Measurements from ENCODE around the gene MTHFD2. TPM values are rescaled to one million over a fixed set of nuclear protein-coding genes. Genes with fewer than 3 reads are reported as not detected.
A peak's percentile ranks its signal among the peaks of the same experiment; 100 is the strongest.

The MTHFD2 gene
- total RNA-seq, 1 donor from 2014 or later: 101 TPM

- no peak for DNase-seq (ENCODE audit: low spot score)
- H3K79me2 ChIP-seq (ENCODE audit: low read depth): no peaks in the 10 kb centered on the region
- no peaks in the 10 kb centered on the region for H3K27me3 ChIP-seq
- no peaks in the 10 kb centered on the region for H4K20me1 ChIP-seq (ENCODE audit: low read depth)
- Mint-ChIP-seq H3K36me3 (no peaks in the 10 kb centered on the region), H3K4me3 (no peak overlapping the region), H3K9me3 (no peaks in the 10 kb centered on the region), H3K4me1 (no peaks in the 10 kb centered on the region), H3K27me3 (ENCODE audit: insufficient read depth, low read depth) (peaks cover 4% of the 10 kb centered on the region), H3K27ac (no peak overlapping the region)
- no peak for TF ChIP-seq EZH2 (IDR thresholded peaks at IDR 0.05)
- TF ChIP-seq, protein P1, sequence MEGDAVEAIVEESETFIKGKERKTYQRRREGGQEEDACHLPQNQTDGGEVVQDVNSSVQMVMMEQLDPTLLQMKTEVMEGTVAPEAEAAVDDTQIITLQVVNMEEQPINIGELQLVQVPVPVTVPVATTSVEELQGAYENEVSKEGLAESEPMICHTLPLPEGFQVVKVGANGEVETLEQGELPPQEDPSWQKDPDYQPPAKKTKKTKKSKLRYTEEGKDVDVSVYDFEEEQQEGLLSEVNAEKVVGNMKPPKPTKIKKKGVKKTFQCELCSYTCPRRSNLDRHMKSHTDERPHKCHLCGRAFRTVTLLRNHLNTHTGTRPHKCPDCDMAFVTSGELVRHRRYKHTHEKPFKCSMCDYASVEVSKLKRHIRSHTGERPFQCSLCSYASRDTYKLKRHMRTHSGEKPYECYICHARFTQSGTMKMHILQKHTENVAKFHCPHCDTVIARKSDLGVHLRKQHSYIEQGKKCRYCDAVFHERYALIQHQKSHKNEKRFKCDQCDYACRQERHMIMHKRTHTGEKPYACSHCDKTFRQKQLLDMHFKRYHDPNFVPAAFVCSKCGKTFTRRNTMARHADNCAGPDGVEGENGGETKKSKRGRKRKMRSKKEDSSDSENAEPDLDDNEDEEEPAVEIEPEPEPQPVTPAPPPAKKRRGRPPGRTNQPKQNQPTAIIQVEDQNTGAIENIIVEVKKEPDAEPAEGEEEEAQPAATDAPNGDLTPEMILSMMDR (IDR thresholded peaks at IDR 0.05): no peak
- TF ChIP-seq EZH2phosphoT487 (IDR thresholded peaks at IDR 0.05): no peak
- no peak overlapping the region for H3K4me3 ChIP-seq
- no peaks in the 10 kb centered on the region for H3F3A ChIP-seq (ENCODE audit: low read depth)
- no peaks in the 10 kb centered on the region for H3K9me3 ChIP-seq (ENCODE audit: low read depth)
- H3K36me3 ChIP-seq: no peaks in the 10 kb centered on the region
- H3K4me1 ChIP-seq: no peaks in the 10 kb centered on the region
- H3K27ac ChIP-seq: no peak overlapping the region
- no peak overlapping the region for H3K4me2 ChIP-seq
- no peak overlapping the region for H2AFZ ChIP-seq (replicated peaks)
- no peak overlapping the region for H3K9ac ChIP-seq
Measured at GRCh38 chr2:74242354-74243071, 44.1 kb downstream of the MTHFD2 start.

GRCh38 chr2:74244286-74244685 lies 45.9 kb downstream of the MTHFD2 start:
- no peak overlapping the region for H2AFZ ChIP-seq (replicated peaks)
- H3K79me2 ChIP-seq (ENCODE audit: low read depth): no peaks in the 10 kb centered on the region
- H3K27me3 ChIP-seq: no peaks in the 10 kb centered on the region
- Mint-ChIP-seq H3K4me3 (no peak overlapping the region), H3K27me3 (ENCODE audit: insufficient read depth, low read depth) (peaks cover 5% of the 10 kb centered on the region), H3K27ac (no peak overlapping the region), H3K9me3 (no peaks in the 10 kb centered on the region), H3K36me3 (no peaks in the 10 kb centered on the region), H3K4me1 (no peaks in the 10 kb centered on the region)
- H3K4me1 ChIP-seq: no peaks in the 10 kb centered on the region
- no peak for DNase-seq (ENCODE audit: low spot score)
- no peak overlapping the region for H3K9ac ChIP-seq
- no peaks in the 10 kb centered on the region for H3K9me3 ChIP-seq (ENCODE audit: low read depth)
- no peak for TF ChIP-seq EZH2phosphoT487 (IDR thresholded peaks at IDR 0.05)
- TF ChIP-seq EZH2 (IDR thresholded peaks at IDR 0.05): no peak
- TF ChIP-seq, protein P1 (IDR thresholded peaks at IDR 0.05): no peak
- H3K27ac ChIP-seq: no peak overlapping the region
- H4K20me1 ChIP-seq (ENCODE audit: low read depth): no peaks in the 10 kb centered on the region
- no peaks in the 10 kb centered on the region for H3F3A ChIP-seq (ENCODE audit: low read depth)
- H3K4me2 ChIP-seq: no peak overlapping the region
- no peak overlapping the region for H3K4me3 ChIP-seq
- H3K36me3 ChIP-seq: no peaks in the 10 kb centered on the region

GRCh38 chr2:74246496-74247195 lies 48.2 kb downstream of the MTHFD2 start:
- no peaks in the 10 kb centered on the region for H3K36me3 Mint-ChIP-seq
- peaks cover 8% of the 10 kb centered on the region for H3K27me3 Mint-ChIP-seq (ENCODE audit: insufficient read depth, low read depth)

More at GRCh38 chr2:74246496-74247195, 48.2 kb downstream of the MTHFD2 start:
- Histone ChIP-seq H2AFZ (replicated peaks) (no peak overlapping the region), H3K79me2 (ENCODE audit: low read depth) (no peaks in the 10 kb centered on the region), H3K36me3 (no peaks in the 10 kb centered on the region), H3K9ac (no peak overlapping the region), H3K4me2 (no peak overlapping the region), H3K9me3 (ENCODE audit: low read depth) (no peaks in the 10 kb centered on the region), H3F3A (ENCODE audit: low read depth) (no peaks in the 10 kb centered on the region), H3K4me3 (no peak overlapping the region), H3K4me1 (no peaks in the 10 kb centered on the region), H3K27me3 (no peaks in the 10 kb centered on the region), H4K20me1 (ENCODE audit: low read depth) (no peaks in the 10 kb centered on the region), H3K27ac (no peak overlapping the region)
- Mint-ChIP-seq H3K27ac (no peak overlapping the region), H3K9me3 (no peaks in the 10 kb centered on the region), H3K4me3 (peak overlapping the region; percentile 18), H3K4me1 (no peaks in the 10 kb centered on the region)
- TF ChIP-seq EZH2phosphoT487 (IDR thresholded peaks at IDR 0.05): no peak
- TF ChIP-seq EZH2 (IDR thresholded peaks at IDR 0.05): no peak
- TF ChIP-seq, protein P1 (IDR thresholded peaks at IDR 0.05): no peak
- DNase-seq (ENCODE audit: low spot score): no peak
